NCI-H345 treated with DMSO at 0.1 percent for 48 hours (cell line): ENCODE data around the gene POLR1G.
A peak's percentile ranks its signal among the peaks of the same experiment; 100 is the strongest.

ENCODE experiments used
- DNase-seq: peaks from one replicate; lab custom pipeline; 2025; ENCODE audit not compliant: unreplicated experiment; lab: John Stamatoyannopoulos, UW

POLR1G gene

GRCh38 chr19:45406226-45407090 is at the start of gene POLR1G:
POLR1G (plus strand) TSS chr19:45406644; CDS start chr19:45406697, 53 bp downstream.
- peak; percentile 78 for DNase-seq

- no peak for DNase-seq
Measured at GRCh38 chr19:45356760-45357444, 49.5 kb upstream of the POLR1G start.

GRCh38 chr19:45357445-45357783 is 49.0 kb upstream of the POLR1G start:
- DNase-seq = no peak

GRCh38 chr19:45358213-45358792 is 48.1 kb upstream of the POLR1G start:
- no peak for DNase-seq

- DNase-seq = no peak
Measured at GRCh38 chr19:45361608-45362007, 44.8 kb upstream of the POLR1G start.

GRCh38 chr19:45362291-45362690 is 44.2 kb upstream of the POLR1G start:
- DNase-seq = no peak

GRCh38 chr19:45363861-45364459 is 42.5 kb upstream of the POLR1G start:
- DNase-seq = no peak

- no peak for DNase-seq
Measured at GRCh38 chr19:45364696-45365095, 41.7 kb upstream of the POLR1G start.

GRCh38 chr19:45368127-45368526 is 38.3 kb upstream of the POLR1G start:
- no peak for DNase-seq

GRCh38 chr19:45368737-45369340 is 37.6 kb upstream of the POLR1G start:
- DNase-seq = no peak

GRCh38 chr19:45370410-45371204 is 35.8 kb upstream of the POLR1G start, which contains the start of gene ERCC2:
ERCC2 (minus strand) TSS chr19:45370573; CDS start chr19:45370540, 33 bp downstream.
- peak; percentile 88 for DNase-seq

- no peak for DNase-seq
Measured at GRCh38 chr19:45376045-45376724, 30.3 kb upstream of the POLR1G start.

GRCh38 chr19:45380107-45380506 is 26.3 kb upstream of the POLR1G start:
- DNase-seq = no peak

- DNase-seq = no peak
Measured at GRCh38 chr19:45382426-45382825, 24.0 kb upstream of the POLR1G start.

GRCh38 chr19:45385392-45386221 is 20.8 kb upstream of the POLR1G start:
- DNase-seq = no peak

GRCh38 chr19:45391346-45391745 is 15.1 kb upstream of the POLR1G start:
- no peak for DNase-seq

GRCh38 chr19:45391871-45392665 is 14.4 kb upstream of the POLR1G start:
- no peak for DNase-seq
